HCT116 (cell line): ENCODE measurements around the gene DNAJC18. TPM values are rescaled to one million over a fixed set of nuclear protein-coding genes. Genes with fewer than 3 reads are reported as not detected.

ENCODE experiments used
- ATAC-seq: fragments of 200-7000 bp; cut with Tn5 transposase; 2 replicates; pipeline ENCODE4 v1.9.1; 2020; ENCODE audit warnings: mild to moderate bottlenecking, moderate library complexity
- BruUV-seq: library from RNA; stranded (reverse); fragments of 400-500 nt; replicated peaks from 2 replicates; lab custom pipeline; 2021; lab: Mats Ljungman, UMichigan
- CTCF ChIA-PET: fragments of 300-600 bp; sonication (Branson Sonifier 250); formaldehyde crosslinking; loops from one replicate; lab custom pipeline; 2021; ENCODE audit warnings: antibody characterized with exemption; lab: Charles Lee
- POLR2A ChIA-PET: fragments of 300-600, 350-600 bp; sonication (Branson Sonifier 250); formaldehyde crosslinking; loops from one replicate; lab custom pipeline; 2021; ENCODE audit warnings: antibody characterized with exemption; lab: Charles Lee
- RAD21 ChIA-PET, 2 experiments: fragments of 300-600 bp; sonication (Branson Sonifier 250); formaldehyde crosslinking; loops; one replicate each; lab custom pipeline; 2023; ENCODE audit warnings: low total read pairs in 2 of 2; ENCODE audit not compliant: uncharacterized antibody in 2 of 2, unreplicated experiment in 2 of 2, low non-redundant PET in 1 of 2; lab: Charles Lee
- DNase-seq: peaks from one replicate; pipeline ENCODE4 v3.0.0-alpha.2; 2010; ENCODE audit warnings: low read depth, low spot score
- H2AFZ ChIP-seq: fragments of 200-600 bp; shearing (Covaris generic), sonication (generic); 2 replicates; pipeline ENCODE4 v1.6.1; 2017; ENCODE audit warnings: low read depth, mixed run types, mixed read lengths, antibody characterized with exemption, low read length; ENCODE audit not compliant: poor library complexity, severe bottlenecking
- H3K27ac ChIP-seq: 2 replicates; pipeline ENCODE4 v1.5.1; 2012; ENCODE audit warnings: low read depth, low read length
- H3K27me3 ChIP-seq: fragments of 200-600 bp; sonication (generic); 2 replicates; pipeline ENCODE4 v1.6.1; 2016; ENCODE audit warnings: mixed run types, low read length, mixed read lengths; ENCODE audit not compliant: insufficient read depth
- H3K36me3 ChIP-seq, 2 experiments: fragments of 200-500 bp in 1 of 2; fragments of 200-600 bp in 1 of 2; sonication (Bioruptor generic) in 1 of 2; sonication (generic) in 1 of 2; 2 replicates each; pipeline versions ENCODE4 v1.5.1 to v1.6.1; 2014 to 2016; ENCODE audit warnings: low read length in 2 of 2, inconsistent platforms in 1 of 2, mixed read lengths in 1 of 2, mixed run types in 1 of 2; ENCODE audit not compliant: insufficient read depth in 2 of 2, control insufficient read depth in 1 of 2
- H3K4me1 ChIP-seq, 2 experiments: fragments of 200-600 bp in 1 of 2; sonication (generic) in 1 of 2; 2 replicates each; pipeline versions ENCODE4 v1.5.1 to v1.6.1; 2012 to 2017; ENCODE audit warnings: low read length in 2 of 2, inconsistent platforms in 1 of 2, mild to moderate bottlenecking in 1 of 2, mixed read lengths in 1 of 2, mixed run types in 1 of 2, moderate library complexity in 1 of 2; ENCODE audit not compliant: insufficient read depth in 2 of 2, control insufficient read depth in 1 of 2
- H3K4me2 ChIP-seq: fragments of 200-600 bp; sonication (generic); 2 replicates; pipeline ENCODE4 v1.6.1; 2017; ENCODE audit warnings: mixed run types, low read length, mixed read lengths
- H3K4me3 ChIP-seq, 2 experiments: fragments of 200-600 bp in 1 of 2; sonication (generic) in 1 of 2; replicated peaks in 1 of 2; 2 replicates each; pipeline ENCODE4 v1.5.1; 2011 to 2016; ENCODE audit warnings: low read length in 2 of 2, control low read depth in 1 of 2, low read depth in 1 of 2, mild to moderate bottlenecking in 1 of 2, mixed read lengths in 1 of 2, mixed run types in 1 of 2
- H3K79me2 ChIP-seq: fragments of 200-600 bp; sonication (generic); 2 replicates; pipeline ENCODE4 v1.6.1; 2017; ENCODE audit warnings: mild to moderate bottlenecking, mixed run types, low read length, moderate library complexity, mixed read lengths; ENCODE audit not compliant: insufficient read depth
- H3K9ac ChIP-seq: fragments of 200-600 bp; sonication (generic); 2 replicates; pipeline ENCODE4 v1.6.1; 2016; ENCODE audit warnings: low read length, mixed read lengths
- H3K9me2 ChIP-seq: fragments of 200-600 bp; sonication (generic), shearing (Covaris generic); 2 replicates; pipeline ENCODE4 v1.6.1; 2017; ENCODE audit warnings: mixed run types, mild to moderate bottlenecking, moderate library complexity; ENCODE audit not compliant: insufficient read depth
- H3K9me3 ChIP-seq, 2 experiments: fragments of 200-500 bp in 1 of 2; fragments of 200-600 bp in 1 of 2; sonication (Bioruptor generic) in 1 of 2; sonication (generic) in 1 of 2; 2 replicates each; pipeline ENCODE4 v1.6.1; 2014 to 2017; ENCODE audit warnings: low read length in 2 of 2, mixed read lengths in 2 of 2, inconsistent platforms in 1 of 2, low read depth in 1 of 2, mild to moderate bottlenecking in 1 of 2, mixed run types in 1 of 2, moderate library complexity in 1 of 2; ENCODE audit not compliant: control insufficient read depth in 1 of 2, insufficient read depth in 1 of 2
- H4K20me1 ChIP-seq: fragments of 200-600 bp; sonication (generic), shearing (Covaris generic); 2 replicates; pipeline ENCODE4 v1.6.1; 2017; ENCODE audit warnings: mixed run types, mild to moderate bottlenecking, moderate library complexity; ENCODE audit not compliant: insufficient read depth
- CBX3 ChIP-seq: IDR thresholded peaks from 2 replicates; pipeline ENCODE4 v1.6.1; 2012; ENCODE audit warnings: low read depth
- CTCF ChIP-seq, 3 experiments: fragments of 200-600 bp in 1 of 3; sonication (generic) in 1 of 3; IDR thresholded peaks in 2 of 3; conservative IDR thresholded peaks in 1 of 3; 2 replicates each; pipeline ENCODE4 v1.5.1; 2012 to 2017; ENCODE audit warnings: low read depth in 2 of 3, low read length in 2 of 3, antibody characterized with exemption in 1 of 3, borderline replicate concordance in 1 of 3, control low read depth in 1 of 3, mild to moderate bottlenecking in 1 of 3, mixed read lengths in 1 of 3, mixed run types in 1 of 3, moderate library complexity in 1 of 3; ENCODE audit not compliant: insufficient read depth in 1 of 3
- EGR1 ChIP-seq: IDR thresholded peaks from 2 replicates; pipeline ENCODE4 v1.6.1; 2012; ENCODE audit warnings: low read depth
- EZH2phosphoT487 ChIP-seq: fragments of 200-600 bp; IDR thresholded peaks from 2 replicates; pipeline ENCODE4 v1.6.1; 2018; ENCODE audit warnings: antibody characterized with exemption, borderline replicate concordance
- FOSL1 ChIP-seq: IDR thresholded peaks from 2 replicates; pipeline ENCODE4 v1.6.1; 2012; ENCODE audit warnings: low read depth
- JUND ChIP-seq: IDR thresholded peaks from 2 replicates; pipeline ENCODE4 v1.6.1; 2012
- MAX ChIP-seq: IDR thresholded peaks from 2 replicates; pipeline ENCODE4 v1.6.1; 2012
- POLR2A ChIP-seq: IDR thresholded peaks from 2 replicates; pipeline ENCODE4 v1.7.0; 2011; ENCODE audit warnings: borderline replicate concordance; ENCODE audit not compliant: insufficient read depth, insufficient read length; ENCODE audit errors: extremely low read depth
- POLR2AphosphoS5 ChIP-seq: IDR thresholded peaks from 2 replicates; pipeline ENCODE4 v1.6.1; 2011; ENCODE audit warnings: mild to moderate bottlenecking, low read depth, low read length, moderate library complexity
- RAD21 ChIP-seq: IDR thresholded peaks from 2 replicates; pipeline ENCODE4 v1.6.1; 2012; ENCODE audit warnings: low read depth, mild to moderate bottlenecking
- REST ChIP-seq: IDR thresholded peaks from 2 replicates; pipeline ENCODE4 v1.6.1; 2012; ENCODE audit warnings: low read depth
- SIN3A ChIP-seq: IDR thresholded peaks from 2 replicates; pipeline ENCODE4 v1.6.1; 2012; ENCODE audit warnings: low read depth
- TCF7L2 ChIP-seq: IDR thresholded peaks from 2 replicates; pipeline ENCODE4 v1.7.0; 2011; ENCODE audit warnings: borderline replicate concordance, inconsistent platforms; ENCODE audit not compliant: insufficient read depth, insufficient read length; ENCODE audit errors: extremely low read depth
- YY1 ChIP-seq: IDR thresholded peaks from 2 replicates; pipeline ENCODE4 v1.6.1; 2011; ENCODE audit warnings: low read length, low read depth, moderate library complexity, mild to moderate bottlenecking; ENCODE audit not compliant: insufficient replicate concordance; ENCODE audit errors: extremely low read depth
- ZFX ChIP-seq: fragments of 450-650 bp; IDR thresholded peaks from 2 replicates; pipeline ENCODE4 v1.6.1; 2017
- ZNF274 ChIP-seq: fragments of 200-500 bp; sonication (Bioruptor generic); IDR thresholded peaks from 2 replicates; pipeline ENCODE4 v1.6.1; 2014; ENCODE audit warnings: mild to moderate bottlenecking, low read depth, low read length, inconsistent platforms
- intact Hi-C: fragments of 100-400 bp; cut with micrococcal nuclease; formaldehyde crosslinking; loops from 2 replicates; pipeline ENCODE4 v1.10.0; 2022
- total RNA-seq: library from RNA; stranded (reverse); gene quantifications from one replicate; pipeline ENCODE4 v1.2.1, GENCODE V29; 2021; ENCODE audit not compliant: unreplicated experiment
- TF ChIP-seq, protein P1 (sequence below): IDR thresholded peaks from 2 replicates; pipeline ENCODE4 v1.6.1; 2011; ENCODE audit warnings: mild to moderate bottlenecking, low read length, moderate library complexity; ENCODE audit not compliant: insufficient replicate concordance; ENCODE audit errors: extremely low read depth

DNAJC18 gene
- total RNA-seq, 1 experiment from 2014 or later = 5.7 TPM

- ChIA-PET CTCF (no interaction called here), RAD21 (no interaction called here)
- H4K20me1 ChIP-seq = peaks cover 4% of the 10 kb centered on the region; the same call in 1 of the 2 replicates
- DNase-seq = no peak
- H3K4me3 ChIP-seq = no peak overlapping the region
- H3K9me3 ChIP-seq = no peaks in the 10 kb centered on the region
- H3K9ac ChIP-seq = no peak overlapping the region
- BruUV-seq = no TSS peak
- TF ChIP-seq MAX (no peak), EGR1 (no peak), YY1 (no peak), RAD21 (no peak), SIN3A (no peak), ZNF274 (no peak), JUND (no peak), POLR2A (no peak), CTCF (IDR thresholded peaks at IDR 0.05 in 2 of 3, conservative IDR thresholded peaks at IDR 0.05 in 1 of 3; ENCODE audit: borderline replicate concordance in 1 of 3, insufficient read depth in 1 of 3, low read depth in 2 of 3, low read length in 2 of 3) (no peak), REST (no peak), EZH2phosphoT487 (no peak), FOSL1 (no peak), POLR2AphosphoS5 (no peak), ZFX (no peak), TCF7L2 (no peak), CBX3 (no peak)
- TF ChIP-seq, protein P1, sequence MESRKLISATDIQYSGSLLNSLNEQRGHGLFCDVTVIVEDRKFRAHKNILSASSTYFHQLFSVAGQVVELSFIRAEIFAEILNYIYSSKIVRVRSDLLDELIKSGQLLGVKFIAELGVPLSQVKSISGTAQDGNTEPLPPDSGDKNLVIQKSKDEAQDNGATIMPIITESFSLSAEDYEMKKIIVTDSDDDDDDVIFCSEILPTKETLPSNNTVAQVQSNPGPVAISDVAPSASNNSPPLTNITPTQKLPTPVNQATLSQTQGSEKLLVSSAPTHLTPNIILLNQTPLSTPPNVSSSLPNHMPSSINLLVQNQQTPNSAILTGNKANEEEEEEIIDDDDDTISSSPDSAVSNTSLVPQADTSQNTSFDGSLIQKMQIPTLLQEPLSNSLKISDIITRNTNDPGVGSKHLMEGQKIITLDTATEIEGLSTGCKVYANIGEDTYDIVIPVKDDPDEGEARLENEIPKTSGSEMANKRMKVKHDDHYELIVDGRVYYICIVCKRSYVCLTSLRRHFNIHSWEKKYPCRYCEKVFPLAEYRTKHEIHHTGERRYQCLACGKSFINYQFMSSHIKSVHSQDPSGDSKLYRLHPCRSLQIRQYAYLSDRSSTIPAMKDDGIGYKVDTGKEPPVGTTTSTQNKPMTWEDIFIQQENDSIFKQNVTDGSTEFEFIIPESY = no peak
- TF ChIP-seq, all 23 proteins: peak for 0
- POLR2A ChIA-PET = interaction anchor here (0.7 kb wide), 1 partner anchor 967 kb away, joined by 3 read pairs; no protein-coding TSS in a partner anchor
- Histone ChIP-seq H3K79me2 (peaks cover 69% of the 10 kb centered on the region), H3K9me2 (no peaks in the 10 kb centered on the region), H3K36me3 (peaks cover 12 to 17% of the 10 kb centered on the region in 2 experiments; a peak in 3 of 4 replicates), H3K27me3 (no peaks in the 10 kb centered on the region), H2AFZ (no peak overlapping the region), H3K4me2 (no peak overlapping the region), H3K27ac (no peak overlapping the region), H3K4me1 (0 out of 4 replicates have a peak, but pooled peaks cover 0 to 3% of the 10 kb centered on the region in 2 experiments)
- no peak for ATAC-seq
- intact Hi-C loops = no loop called here
These were observed 77.4 kb downstream of the DNAJC18 start for GRCh38 chr5:139361835-139362429.
